ENCODE measurements around the gene PHLPP2.
"Not testable (repeated sequence)": the region's sequence is repeated elsewhere in the genome, so short reads cannot be mapped to it uniquely, and the experiment has no call there.

Gene PHLPP2

GRCh38 chr16:71659471-71659870 is 65.0 kb downstream of the PHLPP2 start:
- no peak for DNase-seq

GRCh38 chr16:71658771-71659170 is 65.7 kb downstream of the PHLPP2 start:
- DNase-seq = no peak

DNA sequence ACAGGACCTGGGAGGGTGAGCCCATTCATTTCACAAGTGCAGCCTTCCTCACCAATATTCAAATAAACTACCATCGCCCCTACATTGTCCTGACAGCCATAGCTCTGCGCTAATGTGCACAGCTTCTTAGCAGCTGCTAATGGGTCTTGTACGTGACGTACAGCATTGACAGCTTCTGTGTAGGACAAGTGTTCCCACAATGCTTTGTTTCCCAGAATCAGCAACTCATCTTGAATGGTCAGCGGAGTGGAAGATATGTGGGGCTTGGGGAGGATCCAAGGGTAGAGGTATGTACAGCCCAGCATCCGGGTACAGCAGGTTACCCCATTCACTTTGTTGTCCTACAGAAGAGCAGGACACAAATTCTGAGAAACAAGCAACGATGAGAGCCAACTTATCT is 74.8 kb downstream of the PHLPP2 start:
- no peak for DNase-seq

DNA sequence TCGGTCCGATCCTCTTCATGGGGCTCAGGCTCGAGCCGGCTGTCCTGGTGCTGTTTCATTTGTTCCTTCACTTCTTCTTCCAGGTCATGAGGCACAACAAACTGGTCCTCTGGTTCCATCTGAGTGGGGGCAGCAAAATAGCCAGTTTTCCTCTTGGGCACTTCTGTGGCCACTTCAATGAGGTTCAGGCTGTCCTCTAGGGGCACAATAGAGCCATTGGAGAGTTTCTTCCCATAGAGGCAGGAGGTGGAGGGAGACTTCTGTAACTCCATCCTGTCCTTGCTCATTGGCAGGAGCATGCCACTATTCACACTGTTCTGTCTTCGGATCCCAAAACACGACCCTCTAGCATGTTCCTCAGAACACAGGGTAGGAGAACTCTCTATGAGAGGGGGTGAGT is 75.6 kb downstream of the PHLPP2 start:
- DNase-seq = no peak

- DNase-seq = no peak
Observed at GRCh38 chr16:71648162-71648561, 76.3 kb downstream of the PHLPP2 start.

DNA sequence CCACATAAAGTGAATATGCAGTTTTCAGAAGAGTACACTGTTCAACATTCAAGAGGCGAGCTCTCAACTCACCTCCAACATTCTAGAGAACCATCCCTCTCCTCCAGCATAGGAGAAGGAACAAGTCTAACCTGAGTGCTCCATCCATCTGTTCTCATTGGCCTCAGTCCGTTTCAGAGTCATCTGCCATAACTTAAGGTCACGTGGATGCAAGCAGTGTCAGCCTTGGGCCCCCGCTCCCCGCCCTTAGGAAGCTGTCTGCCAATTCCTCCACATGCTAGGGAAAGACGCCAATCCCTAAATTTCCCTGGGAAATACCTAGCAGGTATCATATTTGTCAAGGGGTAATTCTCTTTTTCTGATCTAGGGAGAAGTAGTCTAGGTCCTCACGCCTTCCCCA is 77.1 kb downstream of the PHLPP2 start:
- DNase-seq = no peak

- DNase-seq = no peak
Observed at GRCh38 chr16:71645450-71645849, 79.1 kb downstream of the PHLPP2 start.

DNA sequence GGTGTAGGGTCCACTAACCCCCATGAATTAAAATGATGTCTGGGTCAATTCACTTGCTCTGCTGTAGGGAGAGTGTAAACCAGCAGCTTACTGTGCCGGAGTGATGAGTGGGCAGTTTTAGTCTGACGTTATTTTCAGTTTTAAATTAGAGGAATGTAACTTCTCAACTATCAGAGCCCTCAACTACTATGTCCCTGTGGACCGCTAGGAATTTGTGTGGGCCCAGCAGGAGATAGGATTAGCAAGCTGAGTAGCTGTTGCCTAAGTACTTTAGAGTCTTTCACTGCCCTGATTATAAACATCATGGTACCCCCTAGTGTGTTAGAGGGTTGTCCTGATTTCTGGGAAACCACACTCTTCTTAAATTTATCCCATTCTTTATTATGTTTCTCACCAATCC is 87.1 kb downstream of the PHLPP2 start:
- no peak for DNase-seq

DNA sequence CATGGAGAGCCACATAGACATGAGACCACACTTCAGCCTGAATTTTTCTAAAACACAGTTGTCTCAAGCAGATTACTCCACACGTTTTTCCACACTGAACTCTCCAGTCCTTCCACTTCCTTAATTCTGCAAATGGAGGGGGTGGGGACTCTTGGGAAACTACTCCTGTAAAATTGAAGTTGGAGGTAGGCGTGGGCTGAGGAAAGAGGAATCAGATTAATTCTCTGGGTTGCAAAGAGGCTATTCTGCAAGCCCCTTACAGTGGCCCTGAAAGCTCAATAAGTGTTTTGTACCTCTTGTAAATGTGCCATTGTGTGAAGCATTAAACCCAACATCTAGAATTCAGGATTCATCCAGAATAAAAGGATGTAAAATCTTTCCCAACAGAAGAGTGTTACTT is 88.9 kb downstream of the PHLPP2 start:
- DNase-seq = no peak

DNA sequence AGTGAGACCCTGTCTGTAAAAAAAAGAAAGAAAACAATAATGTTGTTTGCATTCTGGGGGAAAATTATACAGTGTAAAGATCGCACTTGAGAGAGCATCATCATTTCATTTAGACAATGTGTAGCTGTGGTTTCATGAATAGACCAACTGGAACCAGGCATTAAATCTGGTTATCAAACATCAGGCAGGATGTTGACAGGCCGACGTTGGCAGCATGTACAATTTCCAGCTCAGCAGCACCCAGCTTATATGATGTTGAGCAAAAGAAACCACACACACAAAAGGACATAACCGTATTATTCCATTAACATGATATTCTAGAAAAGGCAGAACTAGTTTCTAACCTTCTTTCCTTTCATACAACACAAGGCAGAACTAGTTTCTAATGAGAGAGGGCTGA is 92.7 kb downstream of the PHLPP2 start:
- DNase-seq = no peak

DNA sequence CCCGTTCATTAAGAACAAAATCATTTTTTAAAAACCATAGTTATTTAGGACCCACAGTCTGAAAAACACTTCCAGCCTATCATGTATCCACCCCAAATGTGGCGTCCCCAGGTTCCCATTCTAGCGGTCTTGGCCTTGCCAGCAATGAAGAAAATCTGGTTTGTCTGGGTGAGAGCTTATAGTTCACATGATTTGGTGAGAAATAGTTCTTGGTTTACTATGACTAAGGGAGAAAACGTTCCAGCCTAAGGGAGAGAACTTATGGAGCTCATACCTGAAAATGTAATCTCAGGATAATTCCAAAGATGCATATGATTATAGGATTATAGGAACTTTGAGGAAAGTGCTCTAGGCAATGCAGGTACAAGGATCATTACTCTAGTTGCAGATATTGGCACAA is 93.7 kb downstream of the PHLPP2 start:
- no peak for DNase-seq

GRCh38 chr16:71629278-71630016 is 95.1 kb downstream of the PHLPP2 start:
- DNase-seq = no peak

DNA sequence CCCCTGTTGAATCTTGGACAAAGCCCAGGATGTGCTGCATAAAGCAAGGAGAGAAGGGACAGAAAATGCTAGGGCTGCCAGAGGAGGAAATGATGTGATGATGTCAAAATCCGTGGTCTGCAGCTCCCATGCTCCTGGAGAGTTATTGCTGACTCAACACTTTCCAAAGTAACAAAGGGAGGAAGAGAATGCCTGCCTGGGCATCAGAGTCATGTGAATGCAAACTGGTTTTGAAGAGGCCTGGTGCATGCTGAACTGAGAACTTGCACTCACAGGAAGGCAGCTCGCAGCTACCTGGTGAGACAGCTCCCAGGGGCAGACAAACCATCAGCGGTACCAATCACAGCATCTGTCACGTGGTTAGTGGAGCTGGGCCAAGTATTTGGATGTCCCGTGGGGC is 95.7 kb downstream of the PHLPP2 start:
- DNase-seq = peak; percentile 21

- DNase-seq = no peak
Observed at GRCh38 chr16:71627731-71628181, 96.7 kb downstream of the PHLPP2 start.

- DNase-seq = no peak
Observed at GRCh38 chr16:71626858-71627213, 97.7 kb downstream of the PHLPP2 start.

DNA sequence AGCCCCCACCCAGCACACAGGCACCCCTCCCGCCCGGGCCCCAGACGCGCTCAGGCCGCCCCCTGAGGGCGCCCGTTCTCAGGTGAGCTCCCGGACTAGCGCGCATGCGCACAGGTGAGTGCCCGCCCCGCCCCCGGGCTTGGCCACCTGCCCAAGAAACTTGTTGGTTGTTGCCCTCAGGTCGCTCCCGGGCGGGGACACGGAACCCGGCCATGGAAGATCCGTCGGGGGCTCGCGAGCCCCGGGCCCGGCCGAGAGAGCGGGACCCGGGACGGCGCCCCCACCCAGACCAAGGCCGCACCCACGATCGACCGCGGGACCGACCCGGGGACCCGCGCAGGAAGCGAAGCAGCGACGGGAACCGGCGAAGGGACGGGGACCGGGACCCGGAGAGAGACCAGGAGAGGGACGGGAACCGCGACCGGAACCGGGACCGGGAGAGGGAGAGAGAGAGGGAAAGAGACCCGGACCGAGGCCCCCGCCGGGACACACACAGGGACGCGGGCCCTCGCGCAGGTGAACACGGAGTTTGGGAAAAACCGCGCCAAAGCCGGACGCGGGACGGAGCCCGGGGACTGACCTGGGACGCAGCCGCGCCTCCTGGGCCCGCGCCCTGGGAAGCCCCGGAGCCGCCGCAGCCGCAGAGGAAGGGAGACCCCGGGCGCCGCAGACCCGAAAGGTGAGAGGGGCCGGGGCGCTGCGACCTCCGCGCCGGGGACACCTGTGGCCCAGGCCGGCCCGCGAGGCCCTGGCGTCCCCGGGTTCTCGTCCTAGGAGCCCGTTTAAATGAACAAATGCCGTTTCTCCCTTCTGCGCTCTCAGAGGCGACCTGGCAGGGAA is 98.3 kb downstream of the PHLPP2 start, which contains the start of gene MARVELD3:
TSS of gene MARVELD3 (plus strand) at position 167 of the 840 bp plus-strand sequence. CDS start at position 213, 46 bp downstream.
- DNase-seq = no peak

- no peak for DNase-seq
Observed at GRCh38 chr16:71625113-71625850, 99.2 kb downstream of the PHLPP2 start.

- no peak for DNase-seq
Observed at GRCh38 chr16:71623597-71623996, 100.9 kb downstream of the PHLPP2 start.

DNA sequence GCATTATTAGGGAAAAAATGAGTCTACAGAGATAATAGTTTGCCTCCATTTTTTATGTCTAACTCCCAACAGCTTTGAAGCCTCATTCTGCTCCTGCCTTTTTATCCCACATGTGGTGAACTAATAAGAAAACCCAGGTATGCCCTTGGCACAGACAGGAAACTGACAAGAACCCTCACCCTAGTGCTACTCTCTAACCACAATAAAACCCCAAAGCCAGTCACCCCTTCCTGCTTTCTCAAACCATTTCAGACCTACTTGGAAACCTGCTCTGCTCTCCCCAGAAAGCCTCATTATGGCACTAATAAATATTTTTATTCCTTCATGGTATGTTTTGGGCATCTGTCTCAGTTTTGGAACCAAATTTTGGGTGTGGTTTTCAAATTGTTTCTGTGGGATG is 102.4 kb downstream of the PHLPP2 start:
- no peak for DNase-seq

DNA sequence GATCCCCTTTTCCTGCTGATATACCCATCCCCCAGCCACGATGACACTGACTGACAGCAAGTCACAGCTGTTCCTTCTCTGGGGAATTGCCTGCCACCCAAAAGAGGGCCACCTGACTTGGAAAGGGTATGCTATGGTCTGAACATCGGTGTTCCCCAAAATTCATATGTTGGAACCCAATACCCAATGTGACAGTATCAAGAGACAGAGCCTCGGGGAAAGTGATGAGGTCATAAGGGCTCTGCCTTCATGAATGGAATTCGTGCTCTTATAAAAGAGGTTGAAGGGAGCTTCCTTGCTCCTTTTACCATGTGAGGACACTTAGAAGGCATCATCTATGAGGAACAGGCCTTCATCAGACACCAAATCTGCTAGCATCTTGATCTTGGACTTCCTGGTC is 106.1 kb downstream of the PHLPP2 start:
- no peak for DNase-seq

- DNase-seq = not testable (repeated sequence)
Observed at GRCh38 chr16:71614956-71615355, 109.5 kb downstream of the PHLPP2 start.

DNA sequence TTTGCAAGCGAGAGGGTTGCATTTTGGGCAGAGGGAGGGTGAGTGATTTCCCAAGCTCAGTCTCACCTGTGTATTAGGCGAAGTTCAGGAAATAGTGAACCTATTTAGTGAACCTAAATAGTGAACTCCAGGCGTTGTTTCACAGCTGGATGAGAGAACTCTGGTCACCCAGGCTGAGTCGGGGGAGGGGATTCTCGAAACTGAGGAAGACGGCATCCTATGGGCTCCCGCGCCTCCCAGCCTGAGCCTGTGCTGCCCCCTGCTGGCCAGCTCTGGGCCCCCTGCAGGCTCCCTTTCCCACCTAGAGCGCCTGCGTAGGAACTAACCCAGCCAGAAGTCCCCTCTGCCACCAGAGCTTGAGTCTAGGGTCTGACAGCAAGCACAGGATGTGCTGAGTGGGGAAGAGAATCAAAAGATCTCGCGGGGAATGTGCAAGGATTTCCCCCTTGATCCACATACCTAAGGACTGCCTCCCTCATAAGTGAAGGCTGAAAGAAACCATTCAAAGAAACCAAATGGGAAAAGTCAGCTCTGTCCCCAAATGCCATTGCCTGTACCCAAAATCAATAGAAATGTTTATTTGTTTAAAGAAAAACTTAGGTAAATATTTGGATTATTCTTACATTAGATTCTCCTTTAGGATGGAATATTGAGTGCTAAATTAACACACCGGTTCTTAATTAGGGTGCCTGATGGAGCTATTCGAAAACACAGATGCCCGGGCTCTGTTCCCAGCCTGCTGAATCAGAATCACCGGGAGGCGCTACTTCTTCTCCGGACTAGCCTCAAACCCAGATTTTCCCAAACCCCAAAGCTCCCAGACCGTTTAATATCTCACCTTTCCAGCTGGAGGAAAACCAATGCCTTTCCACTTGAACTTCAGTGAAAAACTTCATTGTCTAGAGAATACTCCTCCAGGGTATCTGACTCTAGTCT is 113.3 kb downstream of the PHLPP2 start:
- peak; percentile 18 for DNase-seq

Data from NCI-H226 (cell line).